AG20443 (cell line): ENCODE results near the gene C15orf40.
"Not testable (repeated sequence)": the region's sequence is repeated elsewhere in the genome, so short reads cannot be mapped to it uniquely, and the experiment has no call there.

Experiments used
- DNase-seq: peaks from one replicate; pipeline ENCODE4 v3.0.0; 2012; ENCODE audit warnings: low spot score, mixed read lengths

The C15orf40 gene

DNA sequence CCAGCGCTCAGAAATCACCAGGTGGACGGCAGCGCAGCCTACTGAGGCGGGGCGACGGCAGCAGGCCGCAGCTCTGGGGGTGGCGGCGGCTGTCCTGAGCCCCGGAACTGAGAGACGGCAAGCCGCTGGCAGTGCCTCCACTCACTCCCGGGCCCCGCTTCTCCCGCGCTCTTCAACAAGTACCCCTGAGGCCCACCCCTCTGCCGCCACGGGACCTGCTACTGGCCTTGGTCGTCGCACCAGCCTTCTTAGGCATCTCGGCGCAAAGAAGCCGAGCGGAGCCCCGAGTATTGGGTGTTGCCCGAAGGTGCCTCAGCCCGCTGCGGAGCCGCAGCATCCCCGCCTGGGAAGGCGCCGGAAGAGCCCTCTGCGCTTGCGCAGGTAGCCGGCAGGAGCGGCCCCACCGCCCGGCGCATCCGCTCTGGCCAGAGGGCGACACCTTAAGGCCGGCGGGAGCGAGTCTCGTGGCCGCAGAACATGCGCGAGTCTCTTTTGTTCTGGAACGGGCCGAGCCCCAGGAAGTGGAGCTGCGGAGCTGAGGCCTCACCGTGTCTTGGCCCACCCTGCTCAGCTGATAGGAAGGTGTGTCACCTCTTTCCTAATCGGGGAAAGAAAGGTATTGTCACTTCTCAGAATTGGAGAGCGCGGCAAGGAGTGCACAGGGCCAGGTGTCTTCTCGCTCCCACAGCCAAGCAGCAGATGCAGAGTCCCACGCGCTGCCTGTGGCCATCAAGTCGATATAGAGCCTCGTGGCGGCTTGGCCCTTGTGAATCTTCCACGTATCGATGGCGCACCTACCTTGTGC, at the start of gene C15orf40:
Gene C15orf40 (minus strand): TSS at position 369 of the 805 bp plus-strand sequence. CDS start 32 bp downstream, at position 337.
- peak; percentile 99 for DNase-seq

DNA sequence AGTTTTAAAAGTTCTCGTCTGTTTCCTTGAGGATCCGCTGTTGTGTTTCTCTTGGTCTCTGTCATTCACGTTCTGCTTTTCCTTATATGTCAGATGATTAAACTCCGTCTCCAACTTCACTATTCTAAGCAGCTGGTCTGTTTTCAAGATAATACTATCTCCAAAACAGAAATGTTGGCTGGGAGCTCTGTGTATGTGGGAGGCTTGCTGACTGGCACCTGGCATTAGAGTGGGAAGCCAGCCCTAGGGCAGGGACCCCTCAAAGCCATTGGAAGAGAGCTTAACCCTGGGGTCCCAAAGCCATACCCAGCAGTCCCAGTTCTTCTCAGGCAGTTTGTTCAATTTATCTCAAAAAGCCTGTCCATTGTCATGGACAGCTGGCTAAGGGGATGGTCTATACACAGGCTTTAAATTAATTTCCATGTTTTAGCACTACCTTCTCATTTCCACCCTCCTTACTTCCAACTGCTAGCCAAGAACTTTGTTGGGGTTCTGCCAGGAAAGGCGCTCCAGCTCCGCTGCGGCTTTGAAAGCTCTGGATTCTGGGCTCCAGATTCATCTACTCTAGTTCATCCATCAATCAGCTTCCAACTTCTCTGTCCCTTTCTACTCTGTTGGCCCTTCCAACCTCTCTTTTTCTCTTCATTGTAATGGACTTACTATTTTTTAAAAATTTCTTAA, 46.4 kb upstream of the C15orf40 start:
- DNase-seq = no peak

DNA sequence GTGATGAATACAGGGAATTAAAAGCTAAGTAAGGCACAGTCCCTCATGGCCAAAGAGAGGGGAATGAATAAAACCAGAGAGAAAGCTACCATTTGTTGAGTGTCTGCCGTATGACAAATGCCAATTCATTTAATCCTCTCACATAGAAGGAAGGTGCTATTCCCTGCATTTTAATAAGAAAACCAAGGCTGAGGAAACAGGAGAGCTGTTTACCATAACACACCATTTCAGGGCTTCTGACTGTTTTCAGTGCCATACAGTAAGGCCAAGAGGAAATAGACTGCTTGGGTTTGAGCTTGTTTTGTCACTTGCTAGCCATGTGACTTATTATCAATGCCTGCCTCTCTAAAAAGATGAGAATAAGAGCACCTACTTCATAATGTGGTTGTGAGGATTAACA, 45.6 kb upstream of the C15orf40 start:
- no peak for DNase-seq

DNA sequence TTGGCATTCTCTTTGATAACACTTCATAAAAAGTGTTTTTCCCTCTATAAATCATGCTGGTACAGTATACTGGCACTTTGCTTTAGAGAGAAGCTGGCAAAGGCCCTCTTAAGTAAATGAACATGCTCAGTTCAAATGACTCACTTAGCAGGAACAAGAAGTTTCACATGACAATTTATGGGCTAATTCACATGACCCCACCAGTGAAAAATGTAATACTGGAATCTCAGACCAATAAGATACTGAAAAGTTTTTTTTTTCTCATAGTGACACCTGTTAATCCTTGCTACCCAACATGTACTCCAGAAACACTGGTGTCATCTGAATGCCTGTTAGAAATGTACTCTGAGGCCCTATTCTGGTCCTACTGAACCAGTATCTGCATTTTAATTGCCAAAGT, 41.7 kb upstream of the C15orf40 start:
- DNase-seq = peak; percentile 51

DNA sequence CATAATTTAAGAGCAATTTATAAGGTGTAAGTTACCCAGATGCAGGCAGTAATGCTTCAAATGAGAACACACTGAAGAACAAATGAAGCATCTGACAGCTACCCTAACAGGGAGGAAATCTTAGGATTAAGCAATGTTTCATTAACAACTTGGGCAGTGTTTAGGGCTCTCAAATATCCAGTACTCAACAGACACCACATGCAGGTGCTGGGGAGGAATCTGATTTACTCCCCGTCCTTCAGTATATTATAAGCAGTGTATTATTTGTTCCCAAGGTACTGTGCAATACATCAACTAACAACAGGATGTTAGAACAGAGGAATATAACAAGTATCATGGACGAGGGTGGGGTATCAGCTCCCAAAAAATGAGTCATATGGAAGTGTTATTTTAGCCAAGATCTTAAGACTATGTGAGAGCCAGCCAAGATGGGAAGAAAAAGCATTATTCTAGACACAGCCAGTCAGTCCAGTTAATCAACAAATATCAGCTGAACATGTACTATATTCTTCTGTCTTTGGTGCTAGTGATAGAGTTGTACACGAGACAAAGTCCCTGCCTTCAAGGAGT, 35.2 kb upstream of the C15orf40 start:
- peak; percentile 60 for DNase-seq

DNA sequence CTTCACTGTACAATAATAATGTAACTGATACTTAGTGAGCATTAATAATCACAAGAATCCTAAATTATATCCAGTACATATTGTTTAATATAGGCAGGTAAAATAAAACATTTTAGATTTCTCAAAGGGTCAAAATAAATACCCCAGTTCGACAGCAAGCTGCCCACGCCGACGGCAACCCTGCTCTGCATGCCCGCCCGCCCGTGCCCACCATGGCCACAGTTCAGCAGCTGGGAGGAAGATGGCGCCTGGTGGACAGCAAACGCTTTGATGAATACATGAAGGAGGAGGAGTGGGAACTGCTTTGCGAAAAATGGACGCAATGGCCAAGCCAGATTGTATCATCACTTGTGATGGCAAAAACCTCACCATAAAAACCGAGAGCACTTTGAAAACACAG, 32.7 kb upstream of the C15orf40 start:
- DNase-seq = no peak

DNA sequence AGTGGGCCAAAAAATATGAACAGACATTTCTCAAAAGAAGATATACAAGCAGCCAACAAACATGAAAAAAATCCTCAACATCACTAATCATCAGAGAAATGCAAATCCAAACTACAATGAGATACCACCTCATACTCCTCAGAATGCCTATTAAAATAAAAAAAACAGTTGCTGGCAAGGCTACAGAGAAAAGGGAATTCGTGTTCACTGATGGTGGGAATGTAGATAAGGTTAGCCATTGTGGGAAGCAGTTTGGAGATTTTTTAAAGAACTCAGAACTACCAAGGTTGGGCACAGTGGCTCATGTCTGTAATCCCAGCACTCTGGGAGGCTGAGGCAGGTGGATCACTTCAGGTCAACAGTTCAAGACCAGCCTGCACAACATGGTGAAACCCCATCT, 27.8 kb upstream of the C15orf40 start:
- DNase-seq = no peak

DNA sequence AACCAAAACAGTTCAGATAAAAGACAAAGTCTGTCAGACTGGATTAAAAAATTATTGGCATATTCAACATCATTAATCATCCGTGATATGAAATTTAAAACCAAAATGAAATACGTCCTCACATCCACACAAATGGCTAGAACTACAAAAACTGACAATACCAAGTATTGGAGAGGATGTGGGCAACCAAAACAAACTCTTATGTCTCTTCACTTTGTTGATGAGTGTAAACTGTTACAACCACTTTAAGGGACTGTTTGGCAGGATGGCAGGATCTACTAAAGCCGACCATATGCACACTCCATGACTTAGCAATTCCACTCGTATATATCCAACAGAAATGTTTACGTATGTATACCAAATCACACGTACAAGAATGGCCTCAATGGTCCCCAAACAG, 24.8 kb upstream of the C15orf40 start:
- no peak for DNase-seq

DNA sequence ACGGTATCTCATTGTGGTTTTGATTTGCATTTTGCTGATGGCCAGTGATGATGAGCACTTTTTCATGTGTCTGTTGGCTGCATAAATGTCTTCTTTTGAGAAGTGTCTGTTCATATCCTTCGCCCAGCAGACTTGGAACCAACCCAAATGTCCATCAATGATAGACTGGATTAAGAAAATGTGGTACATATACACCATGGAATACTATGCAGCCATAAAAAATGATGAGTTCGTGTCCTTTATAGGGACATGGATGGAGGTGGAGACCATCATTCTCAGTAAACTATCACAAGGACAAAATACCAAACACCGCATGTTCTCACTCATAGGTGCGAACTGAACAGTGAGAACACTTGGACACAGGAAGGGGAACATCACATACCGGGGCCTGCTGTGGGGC, 19.8 kb upstream of the C15orf40 start:
- DNase-seq = not testable (repeated sequence)

DNA sequence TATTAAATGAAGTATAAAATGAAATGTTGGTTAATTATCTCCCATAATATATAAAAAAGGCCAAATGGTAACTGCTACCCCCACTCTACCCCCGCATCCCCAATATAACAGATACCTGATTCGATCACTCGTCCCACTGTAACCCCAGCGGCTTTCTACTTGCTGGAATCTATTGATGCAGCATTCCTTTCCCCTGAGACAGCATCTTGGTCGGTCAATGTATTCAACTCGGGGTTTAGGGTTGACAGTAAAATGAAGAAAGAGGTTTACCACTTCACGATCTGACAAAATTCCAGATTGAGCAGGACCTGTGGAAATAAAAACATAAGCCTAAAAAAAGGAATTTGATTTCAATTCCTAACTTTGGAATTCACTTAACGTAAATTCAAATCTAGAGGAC, 18.6 kb upstream of the C15orf40 start:
- no peak for DNase-seq

DNA sequence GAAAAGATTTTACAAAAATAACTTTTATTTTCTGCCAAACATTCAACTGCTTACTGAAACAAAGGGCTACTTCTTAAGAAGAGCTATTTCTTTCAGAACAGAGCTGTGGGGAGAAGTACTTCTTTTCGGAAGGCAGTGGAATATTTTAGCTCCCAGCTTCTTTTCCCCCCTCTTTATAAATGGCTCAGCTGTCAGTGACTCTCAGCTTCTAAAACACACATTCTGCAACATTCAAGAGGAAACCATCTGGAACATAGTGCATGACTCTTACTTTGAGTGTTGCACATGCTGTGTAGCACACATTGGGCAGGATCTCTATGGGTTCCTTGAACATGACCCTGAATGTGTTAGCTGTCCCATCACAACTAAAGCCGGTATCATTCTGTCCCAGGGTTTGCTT, 7.0 kb upstream of the C15orf40 start:
- DNase-seq = no peak

DNA sequence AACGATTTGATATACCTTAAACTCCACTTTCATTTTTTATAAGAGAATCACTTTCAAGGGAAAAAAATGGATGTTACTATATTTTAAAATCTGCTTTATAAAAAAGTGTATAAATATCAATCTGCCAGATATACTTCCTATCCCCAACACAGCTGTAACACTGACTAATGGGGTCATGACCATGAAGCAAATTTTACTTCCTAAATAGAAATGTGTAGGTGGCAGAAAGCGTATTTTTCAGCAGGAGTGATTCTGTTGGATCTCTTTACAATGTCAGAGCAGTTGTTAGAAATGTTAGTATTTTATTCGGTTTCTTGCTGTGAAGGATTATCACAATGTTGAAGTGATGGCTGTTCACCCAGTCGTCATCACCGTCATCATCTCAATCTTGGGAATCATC, 5.5 kb upstream of the C15orf40 start:
- DNase-seq = no peak

DNA sequence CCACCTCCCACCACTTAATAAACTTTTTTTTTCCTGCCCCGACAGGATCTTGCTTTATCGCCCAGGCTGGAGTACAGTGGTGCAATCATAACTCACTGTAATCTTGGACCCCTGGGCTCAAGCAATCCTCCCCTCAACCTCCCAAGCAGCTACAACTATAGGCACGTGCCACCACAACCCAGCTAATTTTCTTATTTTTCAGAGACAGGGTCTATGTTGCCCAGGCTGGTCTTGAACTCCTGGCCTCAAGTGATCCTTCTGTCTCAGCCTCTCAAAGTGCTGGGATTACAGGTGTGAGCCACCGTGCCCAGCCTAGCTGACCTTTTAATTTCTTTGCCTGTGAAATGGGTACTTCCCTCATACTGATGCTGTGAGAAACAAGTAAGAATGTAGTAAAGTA, 3.9 kb upstream of the C15orf40 start:
- DNase-seq = no peak

DNA sequence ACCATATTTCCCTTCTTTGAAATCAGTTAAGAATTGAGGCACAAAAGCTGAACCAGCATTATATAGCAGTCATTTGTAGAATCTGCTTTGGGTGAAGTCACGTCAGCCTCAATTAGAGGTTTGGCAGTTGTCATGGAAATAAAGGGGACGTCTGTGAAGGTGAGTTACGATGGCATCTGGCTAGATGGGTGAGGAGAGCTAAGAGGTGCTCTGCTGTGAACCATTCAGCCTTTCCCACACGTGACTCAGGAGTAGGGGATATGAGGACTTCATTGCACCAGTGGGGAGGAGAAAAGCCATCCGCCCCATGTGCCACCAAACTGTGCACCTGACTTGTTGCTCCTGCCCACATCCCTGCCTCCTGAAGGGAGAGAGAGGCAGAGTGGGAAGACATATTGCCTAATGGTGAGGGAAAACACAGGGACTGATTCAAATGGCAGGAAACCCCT, 2.8 kb upstream of the C15orf40 start:
- no peak for DNase-seq

DNA sequence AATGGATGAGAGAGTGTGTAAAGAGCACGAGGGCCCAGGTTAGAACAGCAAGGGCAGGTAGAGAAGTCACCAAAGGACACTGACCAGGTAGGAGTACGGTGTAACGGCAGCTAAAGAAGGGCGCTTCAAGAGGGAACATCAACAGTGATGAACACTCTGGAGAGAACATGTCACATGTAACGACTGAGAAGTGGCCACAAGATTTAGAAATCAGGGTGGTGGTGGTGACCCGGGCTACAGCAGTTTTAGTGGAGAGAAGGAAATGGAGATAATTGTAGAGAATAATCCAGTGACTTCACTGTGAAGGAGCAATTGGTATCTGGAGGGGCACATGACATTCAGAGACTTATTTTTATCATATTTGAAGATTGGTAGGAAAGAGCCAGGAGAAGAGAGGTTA, 1.2 kb upstream of the C15orf40 start:
- no peak for DNase-seq

DNA sequence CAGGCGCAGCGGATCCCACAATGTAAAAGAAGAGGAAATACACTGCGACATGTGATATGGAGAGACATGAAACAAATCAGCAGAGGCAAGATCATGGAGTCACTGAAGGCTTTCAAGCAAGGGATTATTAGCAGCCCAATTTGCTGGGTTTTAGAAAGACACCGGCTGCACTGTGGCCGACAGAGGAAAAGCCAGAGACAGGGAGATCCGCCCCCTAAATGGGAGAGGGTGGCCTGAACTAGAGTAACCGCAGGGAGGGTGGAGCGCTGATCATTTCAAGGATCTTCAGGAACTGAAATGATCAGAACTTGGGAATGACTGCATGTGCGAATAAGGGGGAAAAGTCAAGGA, 612 bp upstream of the C15orf40 start:
- DNase-seq = peak; percentile 32

DNA sequence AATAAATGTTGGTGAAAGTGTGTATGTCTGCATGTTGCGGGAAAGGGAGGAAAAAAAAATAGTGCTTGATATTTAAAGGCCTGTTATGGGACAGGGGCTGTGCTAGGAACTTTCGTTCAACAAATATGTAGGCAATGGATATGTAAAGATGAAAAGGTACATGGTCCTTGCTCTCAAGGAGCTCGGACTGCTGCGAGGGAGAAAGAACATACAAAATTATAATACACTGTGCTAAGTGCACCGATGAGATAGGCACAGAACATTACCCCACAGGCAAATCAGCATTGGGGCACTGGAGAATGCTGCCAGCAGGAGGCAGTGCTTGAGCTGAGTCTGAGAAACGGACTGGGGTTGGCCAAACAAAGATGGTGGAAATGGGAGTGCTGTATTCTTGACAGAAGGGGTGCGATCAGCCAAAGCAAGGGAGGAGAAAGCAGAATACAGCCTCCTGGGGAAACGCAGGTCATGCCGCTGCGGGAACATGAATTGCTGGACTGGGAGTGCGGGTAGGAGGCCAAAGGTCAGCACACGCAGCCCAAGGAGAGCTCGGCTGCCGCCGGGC, 649 bp downstream of the C15orf40 start:
- peak; percentile 88 for DNase-seq

DNA sequence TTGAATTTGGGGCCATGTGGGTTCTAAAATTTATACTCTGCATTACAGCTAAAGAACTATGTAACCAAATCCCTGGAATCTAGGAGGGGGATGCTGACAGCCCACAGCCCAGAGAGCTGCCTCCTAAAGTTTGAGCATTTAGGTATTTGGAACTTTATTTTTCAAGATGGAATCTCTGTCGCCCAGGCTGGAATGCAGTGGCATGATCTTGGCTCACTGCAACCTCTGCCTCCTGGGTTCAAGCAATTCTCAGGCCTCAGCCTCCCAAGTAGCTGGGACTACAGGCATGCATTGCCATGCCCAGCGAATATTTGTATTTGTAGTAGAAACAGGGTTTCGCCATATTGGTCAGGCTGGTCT, 10.8 kb downstream of the C15orf40 start:
- not testable (repeated sequence) for DNase-seq

DNA sequence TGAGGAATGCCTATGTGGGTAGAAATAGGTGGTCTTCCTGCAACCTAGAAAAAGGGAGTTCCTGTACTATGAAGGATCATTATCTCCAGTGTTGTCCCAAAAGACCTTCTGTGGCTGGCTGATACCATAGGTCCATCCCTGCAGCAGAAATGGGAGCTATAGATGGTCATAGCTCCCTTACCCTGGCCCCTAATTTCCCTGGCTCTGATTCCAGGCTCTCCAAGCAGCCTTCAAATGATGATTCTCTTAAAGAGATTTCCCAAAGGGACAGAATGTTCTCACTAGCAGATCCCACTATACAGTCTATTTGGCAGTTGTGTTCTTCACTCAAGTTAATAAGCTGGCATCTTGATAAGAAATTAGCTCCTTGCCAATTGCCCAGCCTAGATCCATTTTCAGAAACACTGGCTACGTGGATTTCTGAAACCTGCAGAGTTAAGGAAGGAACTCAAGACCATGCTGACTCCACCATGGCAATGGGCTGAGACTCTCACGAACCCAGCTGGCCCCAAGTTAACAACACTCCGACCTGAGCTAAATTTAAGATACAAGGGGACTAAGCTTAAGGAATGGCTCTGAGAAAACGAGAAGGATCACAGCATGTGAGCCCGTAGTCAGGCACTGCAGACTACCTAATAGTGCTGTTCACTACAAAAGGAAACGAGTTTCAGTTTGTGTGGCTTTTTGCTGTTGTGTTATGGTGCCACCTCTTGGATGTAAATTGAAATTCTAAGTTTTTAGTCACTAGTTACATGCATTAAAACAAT, 11.4 kb downstream of the C15orf40 start:
- DNase-seq = peak; percentile 70

DNA sequence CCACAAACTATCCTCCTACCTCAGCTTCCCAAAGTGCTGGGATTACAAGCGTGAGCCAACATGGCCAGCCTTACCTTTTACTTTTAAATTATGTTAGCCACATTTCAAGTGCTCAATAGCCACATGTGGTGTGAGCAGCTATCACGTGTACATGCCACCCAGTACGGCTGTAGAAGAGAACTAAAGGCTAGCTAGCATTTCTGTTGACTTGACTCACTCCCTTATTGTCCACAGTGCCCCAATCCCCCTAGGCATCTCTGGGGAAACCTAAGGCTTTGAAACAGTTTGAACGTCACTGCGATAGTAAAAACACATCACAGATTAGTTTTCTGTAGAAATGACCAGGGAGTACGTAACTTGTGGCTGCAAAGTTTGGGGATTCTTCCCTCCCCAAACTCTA, 12.0 kb downstream of the C15orf40 start:
- no peak for DNase-seq

DNA sequence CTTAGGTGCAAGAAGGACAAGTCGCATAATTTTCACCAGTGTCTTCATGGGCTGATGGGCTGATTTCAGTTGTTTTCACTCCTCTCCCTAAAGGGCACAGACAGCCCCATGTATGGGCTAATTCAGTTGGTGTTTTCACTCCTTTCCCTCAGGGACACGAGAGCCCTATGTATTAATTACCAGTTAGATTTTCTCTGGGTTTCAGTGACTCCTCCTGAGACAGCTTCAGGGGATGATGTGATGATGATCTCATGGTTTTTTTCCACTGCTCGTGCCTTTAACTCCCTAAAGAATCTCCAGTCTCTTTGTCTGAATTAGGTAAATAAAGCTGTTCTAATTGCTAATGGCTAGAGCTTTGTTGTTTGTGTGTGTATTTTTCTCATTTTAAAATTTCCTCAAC, 15.5 kb downstream of the C15orf40 start:
- DNase-seq = peak; percentile 17

DNA sequence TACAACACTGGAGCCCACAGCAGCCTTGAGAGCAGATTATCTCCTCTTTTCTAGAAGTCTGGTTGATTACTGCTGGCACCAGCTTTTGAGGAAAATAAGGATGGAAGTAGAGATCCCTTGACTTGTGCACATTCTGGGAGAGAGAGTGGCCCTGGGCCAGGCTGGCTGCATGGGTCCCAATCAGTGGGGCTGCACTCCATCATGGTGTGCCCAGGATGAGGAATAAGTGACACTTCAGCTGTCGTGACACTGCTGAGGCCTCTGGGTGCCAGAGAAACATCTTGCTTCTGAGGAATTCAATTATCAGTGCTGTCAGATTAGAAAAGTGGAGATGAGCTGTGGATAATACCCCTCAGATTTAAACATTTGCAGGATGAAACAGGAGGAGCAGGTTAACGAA, 16.4 kb downstream of the C15orf40 start:
- no peak for DNase-seq
